DOHH2 (cell line): Measurements from ENCODE around the gene NMNAT2.

ENCODE experiments used
- H3F3A ChIP-seq: fragments of 200-600 bp; sonication (generic), shearing (Covaris generic); 2 replicates; pipeline ENCODE4 v1.6.0; 2016; ENCODE audit warnings: antibody characterized with exemption, mild to moderate bottlenecking; ENCODE audit not compliant: control insufficient read depth, insufficient read depth
- H3K27ac ChIP-seq: fragments of 200-600 bp; sonication (generic); 2 replicates; pipeline ENCODE4 v1.5.1; 2014; ENCODE audit warnings: low read depth, mild to moderate bottlenecking, low read length, moderate library complexity
- H3K27me3 ChIP-seq: fragments of 200-600 bp; sonication (generic); 2 replicates; pipeline ENCODE4 v1.6.1; 2014; ENCODE audit warnings: mild to moderate bottlenecking, low read length, mixed read lengths; ENCODE audit not compliant: control insufficient read depth
- H3K36me3 ChIP-seq: fragments of 200-600 bp; sonication (generic); 2 replicates; pipeline ENCODE4 v1.6.1; 2014; ENCODE audit warnings: mild to moderate bottlenecking, low read length, moderate library complexity, mixed read lengths; ENCODE audit not compliant: control insufficient read depth
- H3K4me1 ChIP-seq: fragments of 200-600 bp; sonication (generic); 2 replicates; pipeline ENCODE4 v1.6.1; 2014; ENCODE audit warnings: mild to moderate bottlenecking, low read length, mixed read lengths; ENCODE audit not compliant: control insufficient read depth
- H3K4me2 ChIP-seq: fragments of 200-600 bp; sonication (generic); 2 replicates; pipeline ENCODE4 v1.6.0; 2014; ENCODE audit warnings: mild to moderate bottlenecking, low read length, moderate library complexity
- H3K4me3 ChIP-seq: fragments of 200-600 bp; sonication (generic); 2 replicates; pipeline ENCODE4 v1.5.1; 2014; ENCODE audit warnings: mild to moderate bottlenecking, low read length, mixed read lengths
- H3K79me2 ChIP-seq: fragments of 200-600 bp; sonication (generic); 2 replicates; pipeline ENCODE4 v1.6.1; 2014; ENCODE audit warnings: mild to moderate bottlenecking, low read length, mixed read lengths; ENCODE audit not compliant: control insufficient read depth
- H3K9me2 ChIP-seq: fragments of 200-600 bp; sonication (generic); replicated peaks from 2 replicates; pipeline ENCODE4 v1.6.1; 2014; ENCODE audit warnings: mild to moderate bottlenecking, low read length, mixed read lengths; ENCODE audit not compliant: control insufficient read depth
- H3K9me3 ChIP-seq: fragments of 200-600 bp; sonication (generic); 2 replicates; pipeline ENCODE4 v1.6.1; 2014; ENCODE audit warnings: antibody characterized with exemption, low read length, mixed read lengths; ENCODE audit not compliant: control insufficient read depth, insufficient read depth
- H4K20me1 ChIP-seq: fragments of 200-600 bp; sonication (generic); 2 replicates; pipeline ENCODE4 v1.6.0; 2014; ENCODE audit warnings: low read depth, mild to moderate bottlenecking, antibody characterized with exemption, low read length, moderate library complexity; ENCODE audit not compliant: control insufficient read depth, insufficient read depth
- CTCF ChIP-seq: fragments of 200-600 bp; sonication (generic); IDR thresholded peaks from one replicate; pipeline ENCODE4 v1.5.1; 2014; ENCODE audit warnings: antibody characterized with exemption, mild to moderate bottlenecking, low read depth, low read length; ENCODE audit not compliant: poor library complexity, severe bottlenecking
- EZH2phosphoT487 ChIP-seq: fragments of 200-600 bp; sonication (generic); IDR thresholded peaks from 2 replicates; pipeline ENCODE4 v1.6.1; 2017; ENCODE audit warnings: borderline replicate concordance, mild to moderate bottlenecking, antibody characterized with exemption, low read length, moderate library complexity, mixed read lengths

NMNAT2 gene

GRCh38 chr1:183273300-183273699, 144.9 kb downstream of the NMNAT2 start:
- Histone ChIP-seq H3K36me3 (no peaks in the 10 kb centered on the region), H3K9me3 (no peaks in the 10 kb centered on the region), H3K27me3 (peaks cover 2% of the 10 kb centered on the region; the same call in 1 of the 2 replicates), H3K9me2 (no peaks in the 10 kb centered on the region), H3F3A (no peaks in the 10 kb centered on the region), H3K4me3 (no peak overlapping the region), H3K4me1 (no peaks in the 10 kb centered on the region), H3K4me2 (no peak overlapping the region), H3K79me2 (no peaks in the 10 kb centered on the region), H4K20me1 (no peaks in the 10 kb centered on the region), H3K27ac (no peak overlapping the region)
- TF ChIP-seq EZH2phosphoT487 (no peak), CTCF (no peak)

- Histone ChIP-seq H3K27ac (no peak overlapping the region), H3K4me2 (no peak overlapping the region)
These were observed 145.8 kb downstream of the NMNAT2 start for GRCh38 chr1:183272390-183272848.

GRCh38 chr1:183270541-183271141, 147.5 kb downstream of the NMNAT2 start:
- Histone ChIP-seq H3K4me1 (no peaks in the 10 kb centered on the region), H3K79me2 (no peaks in the 10 kb centered on the region), H3K27me3 (peaks cover 11% of the 10 kb centered on the region), H3K4me2 (no peak overlapping the region), H3F3A (no peaks in the 10 kb centered on the region), H3K27ac (no peak overlapping the region), H4K20me1 (no peaks in the 10 kb centered on the region), H3K9me2 (no peaks in the 10 kb centered on the region), H3K4me3 (no peak overlapping the region), H3K9me3 (no peaks in the 10 kb centered on the region), H3K36me3 (no peaks in the 10 kb centered on the region)
- TF ChIP-seq CTCF (no peak), EZH2phosphoT487 (no peak)

More at GRCh38 chr1:183272390-183272848, 145.8 kb downstream of the NMNAT2 start:
- Histone ChIP-seq H3K9me3 (no peaks in the 10 kb centered on the region), H4K20me1 (no peaks in the 10 kb centered on the region), H3K36me3 (no peaks in the 10 kb centered on the region), H3K9me2 (no peaks in the 10 kb centered on the region), H3K79me2 (no peaks in the 10 kb centered on the region), H3K4me3 (no peak overlapping the region), H3F3A (no peaks in the 10 kb centered on the region), H3K4me1 (no peaks in the 10 kb centered on the region), H3K27me3 (peaks cover 3% of the 10 kb centered on the region; the same call in 1 of the 2 replicates)
- TF ChIP-seq EZH2phosphoT487 (no peak), CTCF (no peak)
